ACHN (cell line): Measurements from ENCODE around the gene PDLIM1.
"Not testable (repeated sequence)": the region's sequence is repeated elsewhere in the genome, so short reads cannot be mapped to it uniquely, and the experiment has no call there.

ENCODE experiments used
- DNase-seq: peaks from one replicate; pipeline ENCODE4 v3.0.0-alpha.2; 2015
- in situ Hi-C: cut with HindIII; loops from 2 replicates; pipeline ENCODE4 v1.10.0; 2017; ENCODE audit warnings: low sequenced_read_pairs, low pct_ligation_motif_present, low pct_unique_long_range_greater_than_20kb

PDLIM1 gene

DNA sequence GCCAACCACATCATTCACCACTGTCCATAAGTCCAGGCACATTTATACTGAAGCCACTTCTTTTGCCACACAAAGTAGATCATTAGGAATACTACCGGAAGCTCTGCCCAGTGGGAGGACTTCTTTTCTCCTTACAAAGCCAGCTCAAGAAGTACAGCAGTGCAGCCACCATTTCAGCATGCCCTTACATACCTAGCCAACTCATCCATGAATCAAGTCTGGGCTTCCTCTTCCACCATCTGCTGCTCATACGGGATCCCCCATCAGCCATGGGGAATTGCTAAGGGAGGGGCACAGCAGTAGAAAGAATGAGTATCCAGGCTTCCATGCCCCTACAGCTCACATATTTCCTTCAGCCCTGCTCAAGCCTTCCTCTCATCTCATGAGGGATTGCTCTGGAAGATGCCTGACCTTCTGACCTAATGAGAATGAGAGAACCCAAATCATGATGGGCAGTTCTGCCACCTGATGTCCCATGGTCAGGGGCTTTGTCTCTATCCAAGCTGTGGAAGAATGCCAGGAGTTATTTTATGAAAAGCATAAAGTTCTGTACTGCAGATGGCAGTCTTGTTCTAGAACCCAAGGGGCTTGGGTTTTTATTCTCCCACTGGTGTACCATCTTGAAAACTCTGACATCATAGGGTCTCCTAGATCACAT lies 57.3 kb downstream of the PDLIM1 start:
- no peak for DNase-seq
- in situ Hi-C loops: no loop called here

DNA sequence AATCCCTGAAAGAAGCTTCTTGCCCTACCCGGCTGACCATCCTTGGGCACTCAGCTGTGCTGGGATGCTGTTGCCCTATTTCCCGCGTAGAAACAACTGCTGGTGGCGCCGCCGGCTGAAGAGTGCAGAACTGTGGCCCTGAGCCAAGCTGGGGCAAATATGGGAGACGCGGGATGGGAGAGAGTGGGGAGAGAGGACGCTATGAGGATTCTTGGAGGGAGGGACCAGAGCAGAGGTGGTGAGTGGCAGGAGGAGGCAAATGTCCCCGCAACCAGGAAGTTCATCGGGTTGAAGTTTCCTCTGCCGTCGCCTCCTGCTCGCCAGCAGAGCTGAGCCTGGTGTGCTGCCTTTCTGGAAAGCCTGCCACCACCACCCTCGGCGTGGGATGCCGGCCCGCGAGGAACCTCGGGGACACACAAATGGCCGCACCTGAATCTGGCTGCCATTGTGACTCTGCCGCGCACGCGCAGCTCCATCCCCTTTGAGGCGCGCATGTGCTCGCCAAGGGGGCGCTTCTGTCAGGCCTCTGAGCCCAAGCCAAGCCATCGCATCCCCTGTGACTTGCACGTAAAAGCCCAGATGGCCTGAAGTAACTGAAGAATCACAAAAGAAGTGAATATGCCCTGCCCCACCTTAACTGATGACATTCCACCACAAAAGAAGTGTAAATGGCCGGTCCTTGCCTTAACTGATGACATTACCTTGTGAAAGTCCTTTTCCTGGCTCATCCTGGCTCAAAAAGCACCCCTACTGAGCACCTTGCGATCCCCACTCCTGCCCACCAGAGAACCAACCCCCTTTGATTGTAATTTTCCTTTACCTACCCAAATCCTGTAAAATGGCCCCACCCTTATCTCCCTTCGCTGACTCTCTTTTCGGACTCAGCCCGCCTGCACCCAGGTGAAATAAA lies 59.9 kb downstream of the PDLIM1 start:
- in situ Hi-C loops, DNase-seq: not testable (repeated sequence)

DNA sequence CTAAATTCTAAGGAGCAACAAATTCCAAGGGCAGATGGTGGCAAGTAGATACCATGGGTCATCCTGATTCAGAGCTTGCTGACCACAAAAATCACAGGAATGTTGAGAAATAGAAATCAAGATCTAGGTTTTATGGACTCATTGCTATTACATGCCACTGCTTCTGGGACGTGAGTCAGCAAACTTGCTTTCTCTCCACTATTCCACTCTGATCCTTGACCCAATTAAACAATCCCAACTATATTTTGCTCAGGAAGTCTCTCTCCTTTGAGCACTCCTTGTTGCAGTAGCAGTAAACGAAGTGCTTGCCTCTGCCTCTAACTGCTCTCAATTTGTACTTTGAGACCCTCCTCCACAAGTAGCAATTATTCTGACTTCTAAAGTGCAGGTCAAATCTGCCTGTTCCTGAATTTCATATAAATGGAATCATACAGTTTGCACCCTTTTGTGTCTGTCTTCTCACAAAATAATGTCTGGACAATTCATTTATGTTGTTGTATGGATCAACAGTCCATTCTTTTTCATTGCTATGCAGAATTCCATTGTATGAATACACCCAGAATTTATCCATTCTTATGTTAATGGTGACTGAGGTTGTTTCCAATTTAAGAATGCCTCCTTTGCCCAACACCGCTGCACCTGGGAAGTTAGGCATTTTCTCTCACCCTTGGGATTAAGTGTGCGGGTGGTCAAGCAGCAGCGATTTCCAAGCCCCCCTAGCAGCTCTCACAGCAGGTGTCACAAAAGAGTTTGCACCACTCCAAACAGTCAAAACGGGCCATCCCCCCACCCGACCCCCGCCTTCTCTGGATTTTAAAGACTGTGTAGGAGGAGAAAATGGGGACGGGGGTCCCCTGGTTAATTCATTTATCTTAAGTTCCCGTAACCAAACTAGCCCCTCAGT lies 60.8 kb downstream of the PDLIM1 start:
- peak; percentile 99 for DNase-seq
- in situ Hi-C loops: no loop called here

DNA sequence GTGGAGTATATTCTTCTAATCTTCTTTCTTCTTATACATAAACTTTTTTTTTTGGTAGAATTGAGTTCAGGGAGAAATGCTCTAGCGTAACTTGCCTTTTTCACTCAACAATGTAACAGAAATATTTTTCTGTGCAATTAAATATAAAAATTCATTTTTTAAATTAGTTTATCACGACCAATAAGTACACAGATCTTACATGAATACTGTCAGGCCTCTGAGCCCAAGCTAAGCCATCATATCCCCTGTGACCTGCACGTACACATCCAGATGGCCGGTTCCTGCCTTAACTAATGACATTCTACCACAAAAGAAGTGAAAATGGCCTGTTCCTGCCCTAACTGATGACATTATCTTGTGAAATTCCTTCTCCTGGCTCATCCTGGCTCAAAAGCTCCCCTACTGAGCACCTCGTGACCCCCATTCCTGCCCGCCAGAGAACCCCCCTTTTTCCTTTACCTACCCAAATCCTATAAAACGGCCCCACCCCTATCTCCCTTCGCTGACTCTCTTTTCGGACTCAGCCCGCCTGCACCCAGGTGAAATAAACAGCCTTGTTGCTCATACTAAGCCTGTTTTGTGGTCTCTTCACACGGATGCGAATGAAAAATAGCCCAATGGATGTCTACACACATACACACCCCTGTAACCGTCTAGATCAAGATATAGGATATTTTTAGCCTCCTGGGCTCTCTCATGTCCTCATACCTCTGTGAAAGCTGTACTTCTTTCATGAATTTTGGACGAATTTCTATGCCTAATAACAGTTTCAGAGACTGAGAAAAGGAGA lies 61.7 kb downstream of the PDLIM1 start:
- peak; percentile 46 for DNase-seq
- in situ Hi-C loops: not testable (repeated sequence)

DNA sequence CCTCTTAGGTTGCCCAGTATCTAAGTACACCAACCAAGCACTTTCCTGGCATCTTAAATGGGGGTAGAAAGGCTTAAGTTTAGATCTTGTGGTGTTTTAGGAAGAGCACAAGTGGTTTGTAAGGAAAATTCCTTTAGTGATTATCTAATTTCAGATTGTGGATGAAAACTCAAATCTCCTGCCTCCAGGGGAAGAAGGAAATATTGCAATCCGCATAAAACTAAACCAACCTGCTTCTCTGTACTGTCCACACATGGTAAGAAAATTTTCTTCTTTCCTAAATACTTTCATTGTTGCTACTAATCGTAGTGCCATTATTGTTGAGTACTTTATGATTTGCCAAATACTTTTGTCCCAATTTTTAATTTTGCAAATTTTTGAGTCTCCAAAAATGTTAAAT lies 65.7 kb downstream of the PDLIM1 start:
- no peak for DNase-seq
- in situ Hi-C loops: no loop called here

DNA sequence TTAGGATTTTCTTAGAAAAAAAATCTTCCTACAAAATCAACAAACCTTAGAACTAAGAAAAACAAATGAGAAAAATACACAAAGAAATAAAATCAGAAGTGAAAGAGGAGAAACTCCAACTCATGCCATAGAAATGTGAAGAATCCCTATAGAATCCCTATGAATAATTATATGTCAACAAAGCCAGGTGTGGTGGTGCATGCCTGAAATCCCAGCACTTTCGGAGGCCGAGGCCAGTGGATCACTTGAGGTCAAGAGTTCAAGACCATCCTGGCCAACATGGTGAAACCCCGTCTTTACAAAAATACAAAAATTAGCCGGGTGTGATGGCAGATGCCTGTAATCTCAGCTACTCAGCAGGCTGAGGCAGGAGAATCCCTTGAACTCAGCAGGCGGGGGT lies 69.7 kb downstream of the PDLIM1 start:
- in situ Hi-C loops: no loop called here

DNA sequence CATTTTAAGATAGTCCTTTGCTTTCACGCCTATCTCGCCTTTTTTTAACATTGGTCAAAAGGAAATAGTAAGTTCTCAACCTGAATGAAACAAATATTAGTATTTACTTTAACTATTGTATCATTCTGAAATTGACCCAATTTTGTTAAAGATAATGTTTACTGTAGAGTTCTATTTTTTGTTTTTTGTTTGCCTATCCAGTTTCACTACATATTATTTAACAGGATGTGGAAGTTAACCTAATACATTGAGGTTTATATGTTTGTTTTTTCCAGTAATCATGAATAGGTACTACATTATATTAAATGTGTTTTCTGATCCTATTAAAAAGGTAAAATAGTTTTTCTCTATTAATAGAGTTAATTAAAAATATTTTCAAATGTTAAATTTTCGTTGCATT lies 70.3 kb downstream of the PDLIM1 start:
- no peak for DNase-seq
- in situ Hi-C loops: no loop called here

More for the DNA sequence above, 69.7 kb downstream of the PDLIM1 start:
- peak; percentile 63 for DNase-seq

DNA sequence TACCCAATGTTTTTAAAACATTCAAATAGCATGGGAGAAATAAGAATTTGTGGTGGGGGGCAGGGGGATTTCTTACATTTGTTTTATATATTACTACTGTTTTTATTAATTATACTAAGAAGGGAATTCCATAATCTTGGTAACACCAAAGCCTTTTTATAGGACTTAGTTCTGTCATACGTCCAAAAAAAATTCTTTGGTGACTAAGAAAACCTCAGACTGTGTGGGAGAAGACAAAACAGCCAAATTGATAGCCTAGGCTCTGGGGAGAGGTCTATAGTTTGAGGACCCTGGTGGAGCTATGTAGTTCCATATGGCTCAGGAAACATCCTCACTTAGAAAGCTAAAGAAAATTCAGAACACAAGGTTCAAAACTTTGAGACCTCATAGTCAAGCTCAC lies 73.3 kb downstream of the PDLIM1 start:
- DNase-seq: no peak
- in situ Hi-C loops: no loop called here

DNA sequence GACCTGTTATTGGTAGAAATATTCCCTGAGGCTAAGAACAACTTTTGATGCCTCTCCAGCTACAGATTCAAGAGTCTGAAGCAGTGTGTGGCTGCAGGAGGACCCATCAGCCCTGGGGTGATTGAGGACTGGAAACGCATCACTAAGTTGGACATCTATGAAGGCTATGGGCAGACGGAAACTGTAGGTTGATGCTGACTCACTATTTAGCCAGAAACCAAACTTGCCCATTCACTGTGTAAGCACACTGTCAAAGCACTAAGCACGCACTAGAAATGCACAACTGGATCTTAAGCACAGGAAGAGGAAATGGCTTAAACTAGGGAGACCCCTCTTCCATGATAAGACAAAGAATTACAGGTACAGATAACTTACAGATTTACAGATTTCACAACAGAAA lies 76.0 kb downstream of the PDLIM1 start:
- no peak for DNase-seq
- in situ Hi-C loops: no loop called here

DNA sequence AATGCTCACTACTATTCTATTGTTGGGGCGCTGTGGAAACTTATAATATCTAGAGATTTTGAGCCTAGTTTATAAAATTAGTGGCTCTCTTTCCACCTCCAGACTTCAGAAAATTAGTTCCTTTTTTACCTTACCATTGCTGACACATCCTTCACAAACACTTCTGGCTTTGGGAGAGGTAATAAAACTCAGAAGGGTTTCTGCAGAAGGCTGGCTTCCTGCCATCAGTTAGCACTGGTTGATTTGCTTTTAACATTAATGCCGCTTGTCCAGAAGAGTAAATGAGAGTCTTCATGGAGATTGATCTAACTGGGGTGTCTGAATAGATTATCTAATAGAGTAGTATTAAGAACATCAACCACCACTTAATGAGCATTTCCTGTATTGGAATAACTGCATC lies 76.4 kb downstream of the PDLIM1 start:
- no peak for DNase-seq

DNA sequence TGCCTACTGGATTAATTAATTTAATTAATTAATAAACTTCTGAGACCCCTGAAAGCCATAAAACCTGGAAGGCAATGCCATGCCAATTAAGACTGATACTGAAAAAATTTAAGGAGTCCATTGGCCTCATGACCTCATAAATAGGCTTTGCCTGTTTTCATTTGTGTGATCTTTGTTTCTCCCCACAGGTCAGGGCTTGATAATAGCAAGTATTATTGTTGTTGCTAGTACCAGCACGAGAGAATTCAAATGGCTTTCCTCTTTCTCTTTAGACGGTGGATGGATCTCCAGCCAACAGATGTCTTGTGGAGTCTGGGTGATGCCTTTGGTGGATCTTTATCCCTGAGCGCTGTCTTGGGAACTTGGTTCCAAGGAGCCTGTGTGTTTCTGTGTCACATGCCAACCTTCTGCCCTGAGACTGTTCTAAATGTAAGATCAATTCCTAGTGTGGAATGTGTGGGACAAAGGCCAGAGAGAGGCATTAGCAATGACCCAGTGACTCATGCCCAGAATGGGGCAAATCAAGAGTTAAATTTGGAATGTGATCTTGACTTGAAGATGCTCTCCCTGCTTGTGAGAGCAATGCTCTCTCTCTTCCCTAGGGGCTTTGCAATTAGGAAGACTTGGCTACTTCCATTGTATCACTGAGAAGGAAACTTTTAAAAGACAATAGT lies 79.1 kb downstream of the PDLIM1 start:
- DNase-seq: no peak
- in situ Hi-C loops: no loop called here

More for the DNA sequence above, 76.4 kb downstream of the PDLIM1 start:
- in situ Hi-C loops: no loop called here

DNA sequence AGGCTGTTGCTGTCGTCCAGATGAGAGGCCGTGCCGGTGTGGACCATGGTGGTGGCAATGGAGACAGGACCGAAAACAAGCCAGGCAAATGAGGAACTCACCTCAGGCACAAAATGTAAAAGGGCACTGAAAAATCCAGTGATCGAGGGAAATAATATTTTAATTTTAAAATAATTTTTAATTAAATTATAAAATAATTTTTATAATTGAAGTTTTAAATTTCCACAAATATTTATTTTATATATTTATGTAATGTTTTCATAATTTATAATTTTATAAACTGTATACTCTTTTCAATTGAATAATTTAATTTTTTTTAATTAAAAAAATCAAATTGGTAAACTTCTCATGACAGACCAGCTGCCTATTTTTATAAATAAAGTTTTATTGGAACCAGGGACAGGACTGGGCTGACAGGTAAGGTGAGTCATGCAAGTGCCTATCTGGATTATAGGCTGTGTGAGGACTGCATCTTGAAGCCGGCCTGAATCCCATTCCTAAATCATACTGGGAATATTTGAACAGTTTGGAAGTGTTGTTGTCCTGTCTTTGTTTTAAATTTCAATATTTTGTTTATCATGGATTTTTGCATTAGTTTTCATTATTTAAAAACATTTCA lies 81.2 kb downstream of the PDLIM1 start:
- in situ Hi-C loops: no loop called here
- no peak for DNase-seq

DNA sequence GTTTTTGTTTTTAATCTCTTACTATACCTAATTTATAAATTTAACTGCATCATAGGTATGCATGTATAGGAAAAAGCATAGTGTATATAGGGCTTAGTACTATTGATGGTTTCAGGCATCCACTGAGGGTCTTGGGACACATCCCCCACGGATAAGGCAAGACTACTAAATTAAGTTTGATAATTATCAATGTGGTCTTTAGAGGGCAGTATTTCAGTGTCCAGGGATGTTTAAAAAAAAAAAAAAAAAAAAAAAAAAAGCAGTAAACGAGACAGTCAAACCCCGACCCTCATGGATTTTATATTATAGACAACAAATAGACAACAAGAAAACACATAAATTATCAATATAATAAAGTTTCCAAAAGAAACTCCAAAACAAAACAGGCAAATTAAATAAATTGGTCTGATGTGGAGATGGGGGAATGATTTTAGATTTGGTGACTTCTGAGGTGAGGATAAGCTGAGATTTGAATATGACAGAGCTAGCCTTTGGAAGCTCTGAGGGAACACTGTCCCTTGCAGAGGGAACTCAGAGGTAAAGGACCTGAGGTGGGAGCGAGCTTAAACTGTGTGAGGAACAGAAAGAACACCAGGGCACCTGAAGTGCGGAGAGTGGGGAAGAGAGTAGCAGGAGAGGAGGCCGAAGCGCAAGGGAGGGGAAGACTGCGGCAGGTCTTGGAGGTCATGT lies 82.0 kb downstream of the PDLIM1 start:
- peak; percentile 58 for DNase-seq
- in situ Hi-C loops: no loop called here

DNA sequence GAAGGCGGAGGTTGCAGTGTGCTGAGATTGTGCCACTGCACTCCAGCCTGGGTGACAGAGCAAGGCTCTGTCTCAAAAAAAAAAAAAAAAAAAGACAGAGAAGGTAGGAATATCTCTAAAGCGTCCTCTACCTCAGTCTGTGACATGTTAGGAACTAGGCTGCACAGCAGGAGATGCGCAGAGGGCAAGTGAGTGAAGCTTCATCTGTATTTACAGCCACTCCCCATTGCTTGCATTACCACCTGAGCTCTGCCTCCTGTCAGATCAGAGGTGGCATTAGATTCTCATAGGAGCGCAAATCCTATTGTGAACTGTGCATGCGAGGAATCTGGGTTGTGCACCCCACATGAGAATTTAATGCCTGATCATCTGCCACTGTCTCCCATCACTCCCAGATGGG lies 87.9 kb downstream of the PDLIM1 start:
- DNase-seq, in situ Hi-C loops: not testable (repeated sequence)

DNA sequence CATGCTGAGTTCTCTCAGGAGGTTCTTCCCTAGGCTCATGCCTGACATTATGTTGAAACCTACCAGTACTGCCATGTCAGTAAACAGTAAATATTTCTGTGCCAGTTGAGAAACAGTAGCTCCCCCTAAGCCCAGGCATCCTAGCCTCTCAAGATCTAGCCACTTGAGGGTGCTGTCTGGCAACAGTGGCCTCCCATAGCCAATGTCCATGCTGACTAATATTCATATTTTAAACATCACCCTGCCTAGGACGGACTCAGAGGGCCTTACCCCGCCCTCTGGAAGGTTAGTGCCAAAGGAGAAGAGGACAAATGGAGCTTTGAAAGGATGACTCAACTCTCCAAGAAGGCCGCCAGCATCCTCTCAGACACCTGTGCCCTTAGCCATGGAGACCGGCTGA lies 89.1 kb downstream of the PDLIM1 start:
- in situ Hi-C loops: no loop called here
- peak; percentile 55 for DNase-seq

DNA sequence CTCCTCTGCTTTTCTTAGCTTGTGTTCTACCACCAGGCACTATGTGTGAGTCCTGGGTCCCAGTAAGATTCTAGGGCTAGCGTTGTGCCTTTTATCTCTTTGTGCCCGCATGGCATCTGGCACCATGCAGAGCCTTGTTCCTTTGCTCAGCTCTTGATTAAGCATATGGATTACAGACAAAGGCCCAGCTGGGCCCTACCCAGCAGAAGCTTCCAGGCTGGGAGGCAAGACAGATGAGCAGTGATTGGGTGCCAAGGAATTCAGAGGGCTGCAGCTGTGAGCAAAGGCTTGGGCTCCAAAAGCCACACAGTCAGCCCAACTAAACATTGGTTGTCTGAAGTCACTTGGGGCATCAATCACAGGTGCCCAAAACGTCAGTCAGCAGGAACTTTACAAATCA lies 94.8 kb downstream of the PDLIM1 start:
- in situ Hi-C loops: loop anchor here (25.0 kb wide), 1 partner anchor 166 kb away; no protein-coding TSS in a partner anchor
- DNase-seq: no peak

DNA sequence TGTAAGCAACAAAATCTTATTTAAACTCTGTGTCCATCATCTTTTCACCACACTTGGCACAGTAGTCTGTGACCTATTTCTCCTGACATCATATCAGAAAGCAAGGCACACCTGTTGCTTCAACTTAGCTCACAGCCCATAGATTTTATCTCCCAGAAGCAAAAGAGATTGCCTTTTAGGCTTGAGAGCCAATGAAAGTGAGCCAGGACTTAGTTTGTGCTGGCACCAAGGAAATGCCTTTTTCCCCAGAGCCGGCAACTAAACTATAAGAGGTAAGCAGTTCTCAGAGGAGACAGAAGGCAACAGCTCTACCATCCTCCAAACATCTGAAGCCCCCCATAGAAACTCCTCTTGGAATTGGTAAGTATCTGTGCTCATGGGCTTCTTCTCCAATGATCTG lies 96.9 kb downstream of the PDLIM1 start, which contains the start of gene ACSM6:
ACSM6 (plus strand) TSS at position 295 of the 400 bp plus-strand sequence. CDS start 248 bp downstream, outside the sequence.
- in situ Hi-C loops: loop anchor here (25.0 kb wide), 1 partner anchor 168 kb away; no protein-coding TSS in a partner anchor
- DNase-seq: no peak
